NCI-H1417 (cell line): ENCODE measurements around the gene MRPL22.
"Not testable (repeated sequence)": the region's sequence is repeated elsewhere in the genome, so short reads cannot be mapped to it uniquely, and the experiment has no call there.

ENCODE experiments used
- DNase-seq, 3 experiments: peaks; one replicate each; lab custom pipeline; 2025; lab: John Stamatoyannopoulos, UW

Gene MRPL22

GRCh38 chr5:154940375-154940771 lies 500 bp upstream of the MRPL22 start:
- DNase-seq, result no peak

DNA sequence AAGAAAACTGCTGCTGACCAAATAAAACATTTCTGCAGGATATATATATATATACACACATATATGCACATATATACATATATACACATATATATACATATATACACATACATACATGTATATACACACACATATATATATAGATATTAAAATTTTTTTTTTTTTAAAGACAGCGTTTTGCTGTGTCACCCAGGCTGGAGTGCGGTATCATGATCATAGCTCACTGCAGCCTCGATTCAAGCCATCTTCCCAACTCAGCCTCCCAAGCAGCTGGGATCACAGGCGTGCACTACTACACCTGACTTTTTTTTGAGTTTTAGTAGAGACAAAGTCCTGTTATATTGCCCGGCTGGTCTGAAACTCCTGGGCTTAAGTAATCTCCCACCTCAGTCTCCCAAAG lies 2.7 kb downstream of the MRPL22 start:
- no peak for DNase-seq

- DNase-seq, result no peak
These were observed 3.8 kb downstream of the MRPL22 start for GRCh38 chr5:154944716-154945115.

GRCh38 chr5:154945695-154946301 lies 4.9 kb downstream of the MRPL22 start:
- DNase-seq, result peak in 2 of 3 experiments; percentile 7 to 25

GRCh38 chr5:154947778-154948177 lies 6.9 kb downstream of the MRPL22 start:
- DNase-seq, result no peak

DNA sequence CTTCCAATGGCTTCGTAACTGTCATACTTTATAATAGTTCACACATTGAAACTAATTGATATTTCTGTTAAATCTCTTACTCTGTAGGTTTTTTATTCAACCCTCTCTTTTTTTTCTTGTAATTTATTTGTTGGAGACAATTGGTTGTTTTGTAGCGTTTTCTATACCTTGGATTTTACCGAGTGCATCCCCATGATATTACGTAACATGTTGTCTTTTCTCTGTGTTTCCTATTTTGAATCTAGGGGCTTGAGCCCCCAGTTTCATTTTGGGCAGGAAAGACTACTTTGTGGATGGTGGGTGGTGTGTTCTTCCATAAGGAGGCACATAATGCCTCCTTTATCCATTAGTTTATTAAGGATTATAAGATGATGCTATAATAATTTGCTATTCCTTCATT lies 7.4 kb downstream of the MRPL22 start:
- no peak for DNase-seq

DNA sequence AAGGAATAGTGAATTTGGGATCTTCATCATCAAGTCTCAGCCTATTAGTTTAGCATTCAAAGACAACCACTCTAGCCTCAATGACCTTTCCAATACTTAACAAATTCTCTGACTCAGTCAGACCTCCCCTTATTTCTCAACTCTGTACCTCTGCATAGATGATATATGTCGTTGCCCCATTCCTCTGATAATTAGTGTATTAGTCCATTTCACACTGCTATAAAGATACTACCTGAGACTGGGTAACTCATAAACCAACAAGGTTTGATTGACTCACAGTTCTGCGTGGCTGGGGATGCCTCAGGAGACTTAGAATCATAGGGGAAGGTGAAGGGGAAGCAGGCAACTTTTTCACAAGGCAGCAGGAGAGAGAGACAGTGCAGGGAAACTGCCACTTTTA lies 8.9 kb downstream of the MRPL22 start:
- DNase-seq, result no peak

DNA sequence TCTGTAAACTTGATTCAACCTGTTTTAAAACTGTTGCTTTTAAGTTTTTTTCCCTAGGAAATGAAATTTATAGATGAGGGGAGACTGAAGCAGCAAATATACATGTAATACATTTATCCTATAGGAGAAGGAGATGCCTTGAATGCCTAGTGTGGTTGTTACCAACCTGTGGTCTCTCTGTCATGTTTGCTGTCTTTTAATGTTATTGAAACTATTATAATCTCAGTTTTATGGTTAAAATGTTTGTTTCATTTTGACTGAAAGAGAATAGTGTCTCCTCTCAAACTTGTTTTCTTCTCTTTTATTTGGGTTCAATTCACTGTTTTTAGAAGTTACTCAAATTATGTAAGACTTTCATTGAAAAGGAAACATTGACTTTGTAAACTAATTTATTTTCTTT lies 15.8 kb downstream of the MRPL22 start:
- no peak for DNase-seq

- DNase-seq, result no peak
These were observed 21.6 kb downstream of the MRPL22 start for GRCh38 chr5:154962494-154962893.

GRCh38 chr5:154966081-154966841 lies 25.4 kb downstream of the MRPL22 start:
- no peak for DNase-seq

DNA sequence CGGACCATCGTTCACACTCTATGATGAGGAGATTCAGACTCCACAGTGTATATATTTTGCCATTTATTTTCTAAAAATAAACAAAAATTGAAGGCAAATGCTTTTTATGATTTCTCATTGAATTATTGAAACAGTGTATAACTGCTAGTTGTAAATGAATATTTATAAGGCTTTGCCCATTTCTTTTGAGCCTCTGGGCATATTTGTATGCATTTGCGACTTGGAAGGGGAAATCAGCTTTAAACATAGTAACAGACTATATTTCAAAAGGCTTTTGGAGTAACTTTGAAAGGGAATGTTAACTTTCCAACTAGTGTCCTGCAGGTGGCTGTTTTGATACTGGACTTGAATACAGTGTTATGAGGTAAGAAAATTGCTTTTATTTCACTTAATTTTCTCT lies 26.0 kb downstream of the MRPL22 start:
- no peak for DNase-seq

DNA sequence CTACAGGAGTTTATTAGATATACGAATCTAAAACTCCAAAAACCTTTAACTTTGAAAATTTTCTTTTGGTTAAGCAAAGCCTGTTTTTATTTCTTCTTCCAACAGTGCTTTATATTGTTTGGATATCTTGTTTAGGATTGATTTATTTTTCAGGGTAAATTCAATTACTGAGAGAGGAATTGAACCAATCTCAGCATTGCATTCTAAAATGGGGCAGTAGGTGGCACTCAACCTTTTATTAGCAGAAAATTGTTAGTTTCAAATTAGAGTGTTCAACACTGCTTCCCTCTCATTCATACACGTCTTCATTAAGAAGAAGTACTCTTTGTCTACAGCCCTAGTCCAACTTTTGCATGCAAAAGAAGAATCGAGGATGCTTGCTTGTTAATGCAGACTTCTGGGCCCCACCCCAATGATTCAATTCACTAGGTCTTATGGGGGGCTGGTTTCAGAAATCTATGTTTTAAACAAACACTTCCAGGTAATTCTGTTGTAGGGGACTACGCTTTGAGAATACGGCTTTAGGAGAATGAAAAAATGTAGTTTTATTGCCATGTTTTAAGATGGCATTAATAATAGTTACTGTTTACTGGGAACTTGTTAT lies 26.6 kb downstream of the MRPL22 start:
- DNase-seq, result peak in 1 of 3 experiments; percentile 8

GRCh38 chr5:154968953-154969352 lies 28.1 kb downstream of the MRPL22 start:
- DNase-seq, result no peak

DNA sequence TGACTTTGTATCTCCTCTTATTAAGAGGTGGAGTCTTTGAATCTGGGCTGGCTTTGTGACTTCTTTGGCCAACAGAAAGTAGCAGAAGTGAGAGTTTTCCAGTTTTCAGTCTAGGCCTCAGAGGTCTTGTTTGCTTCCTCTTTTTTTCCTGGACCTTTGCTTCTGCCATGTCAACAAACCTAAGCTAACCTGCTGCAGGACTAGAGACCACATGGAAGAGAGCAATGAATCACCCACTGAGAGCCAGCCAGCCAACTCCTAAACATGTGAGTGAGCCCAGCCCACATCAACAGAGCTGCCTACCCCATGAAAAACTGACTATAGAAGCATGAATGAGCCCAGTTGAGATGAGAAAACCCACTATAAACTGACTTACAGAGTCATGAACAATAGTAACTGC lies 29.9 kb downstream of the MRPL22 start:
- no peak for DNase-seq

GRCh38 chr5:154971501-154971900 lies 30.6 kb downstream of the MRPL22 start:
- no peak for DNase-seq

DNA sequence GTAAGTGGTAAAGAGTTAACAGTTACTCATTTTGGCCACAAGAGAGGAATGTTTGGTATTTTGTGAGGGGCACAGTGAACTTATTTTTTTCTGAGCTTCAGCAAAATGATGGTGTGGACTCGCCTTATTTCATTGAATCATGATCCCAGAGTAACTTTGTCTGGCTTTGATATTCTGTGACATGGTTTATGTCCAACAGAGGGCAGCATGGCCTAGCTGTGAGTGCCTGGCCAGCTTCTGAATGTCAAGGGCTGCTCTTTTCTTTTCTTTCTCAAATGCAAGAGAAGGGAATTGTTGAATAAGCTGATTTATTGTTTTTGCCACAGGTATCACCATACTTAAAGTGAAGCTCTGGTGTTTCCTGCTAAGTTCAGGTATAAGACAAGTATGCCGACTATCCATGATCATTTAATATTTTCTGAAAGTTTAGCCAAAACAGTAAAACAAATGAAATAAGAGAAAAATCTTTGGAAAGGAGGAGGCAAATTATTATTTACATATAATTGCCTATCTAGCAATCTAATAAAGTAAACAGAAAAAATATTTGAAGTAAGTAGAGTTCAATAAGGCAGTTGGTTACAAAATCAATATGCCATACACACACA lies 31.7 kb downstream of the MRPL22 start:
- peak; percentile 7 to 63 (median 39) for DNase-seq

DNA sequence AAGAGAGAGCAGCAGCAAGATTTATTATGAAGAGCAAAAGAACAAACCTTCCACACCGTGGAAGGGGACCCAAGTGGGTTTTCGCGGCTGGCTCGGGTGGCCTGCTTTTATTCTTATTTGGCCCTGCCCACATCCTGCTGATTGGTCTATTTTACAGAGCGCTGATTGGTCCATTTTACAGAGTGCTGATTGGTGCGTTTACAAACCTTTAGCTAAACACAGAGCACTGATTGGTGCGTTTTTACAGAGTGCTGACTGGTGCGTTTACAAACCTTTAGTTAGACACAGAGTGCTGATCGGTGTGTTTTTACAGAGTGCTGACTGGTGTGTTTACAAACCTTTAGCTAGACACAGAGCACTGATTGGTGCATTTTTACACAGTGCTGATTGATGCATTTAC lies 35.2 kb downstream of the MRPL22 start:
- DNase-seq, result not testable (repeated sequence)

DNA sequence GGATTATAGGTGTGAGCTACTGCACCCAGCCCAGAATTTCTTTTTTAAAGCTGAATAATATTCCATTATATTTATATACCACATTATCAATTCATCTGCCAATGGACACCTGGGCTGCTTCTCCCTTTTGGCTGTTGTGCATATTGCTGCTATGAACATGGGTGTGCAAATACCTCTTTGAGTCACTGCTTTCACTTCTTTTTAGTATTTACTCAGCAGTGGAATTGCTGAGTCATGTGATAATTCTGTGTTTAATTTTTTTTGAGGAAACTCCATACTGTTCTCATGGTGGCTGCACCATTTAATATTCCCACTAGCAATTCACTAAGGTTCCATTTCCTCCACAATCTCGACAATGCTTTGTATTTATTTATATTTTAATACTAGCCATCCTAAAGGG lies 36.5 kb downstream of the MRPL22 start:
- DNase-seq, result no peak

DNA sequence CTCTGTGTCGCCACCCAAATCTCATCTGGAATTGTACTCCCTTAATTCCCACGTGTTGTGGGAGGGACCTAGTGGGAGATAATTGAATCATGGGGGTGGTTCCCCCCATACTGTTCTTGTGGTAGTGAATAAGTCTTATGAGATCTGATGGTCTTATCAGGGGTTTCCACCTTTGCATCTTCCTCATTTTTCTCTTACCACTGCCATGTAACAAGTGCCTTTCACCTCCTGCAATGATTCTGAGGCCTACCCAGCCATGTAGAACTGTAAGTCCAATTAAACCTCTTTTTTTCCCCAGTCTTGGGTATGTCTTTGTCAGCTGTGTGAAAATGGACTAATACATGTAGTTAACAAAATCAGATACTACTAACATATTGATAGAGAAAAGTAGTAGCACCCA lies 37.4 kb downstream of the MRPL22 start:
- DNase-seq, result not testable (repeated sequence)

DNA sequence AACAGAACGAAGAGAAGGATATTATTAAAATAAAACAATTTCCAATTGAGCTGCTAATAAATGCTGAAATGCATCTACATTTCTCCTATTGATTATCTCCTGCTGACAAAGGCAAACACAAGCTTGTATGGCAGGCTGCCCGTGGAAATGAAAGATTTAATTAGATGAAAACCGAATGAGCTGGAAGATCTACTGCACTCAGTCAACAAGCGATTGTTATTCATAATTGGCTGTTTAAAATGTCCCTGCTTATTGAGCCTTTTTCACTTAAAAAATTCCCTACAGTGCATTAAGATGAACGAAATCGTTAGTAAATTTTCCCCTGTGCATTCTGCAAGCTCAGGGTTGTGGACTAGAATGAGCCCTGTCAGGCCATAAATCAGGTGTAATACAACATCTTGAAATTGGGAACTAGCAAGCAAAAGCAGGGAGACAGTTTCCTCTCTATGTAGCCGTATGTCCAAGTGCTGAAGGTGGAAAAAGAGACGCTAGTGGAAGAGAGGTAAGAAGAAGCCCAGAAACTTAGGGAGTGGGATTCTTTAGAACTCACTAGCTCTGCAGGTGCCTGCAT lies 44.2 kb downstream of the MRPL22 start:
- DNase-seq, result peak in 2 of 3 experiments; percentile 39 to 85

GRCh38 chr5:154986151-154986550 lies 45.3 kb downstream of the MRPL22 start:
- DNase-seq, result no peak

DNA sequence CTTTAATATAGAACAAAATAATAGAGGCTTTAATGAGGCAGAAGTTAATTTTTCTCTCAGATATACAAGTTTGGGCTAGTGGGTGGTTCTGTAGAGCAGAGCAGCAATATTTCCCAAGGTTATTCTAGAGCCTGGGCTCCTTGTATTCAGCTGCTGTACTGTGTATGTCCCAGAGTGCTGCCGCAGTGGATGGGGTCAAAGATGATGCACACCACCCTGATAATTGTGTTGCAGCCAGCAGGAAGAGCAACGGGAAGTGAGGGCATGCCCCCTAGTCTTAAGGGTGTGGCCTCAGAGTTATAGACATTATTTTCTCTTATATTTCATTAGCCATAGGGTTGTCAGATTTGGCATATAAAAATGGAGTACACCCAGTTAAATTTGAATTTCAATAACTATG lies 48.8 kb downstream of the MRPL22 start:
- no peak for DNase-seq

GRCh38 chr5:154993461-154993860 lies 52.6 kb downstream of the MRPL22 start:
- no peak for DNase-seq
